C4-2B (cell line): Measurements from ENCODE around the gene SEZ6L.

Experiments used
- CTCF ChIP-seq: fragments of 450-650 bp; conservative IDR thresholded peaks from 2 replicates; pipeline ENCODE4 v1.5.1; 2017; ENCODE audit warnings: mild to moderate bottlenecking
- ZFX ChIP-seq: fragments of 450-650 bp; IDR thresholded peaks from 2 replicates; pipeline ENCODE4 v1.6.1; 2017

- TF ChIP-seq CTCF = no peak
- no peak for TF ChIP-seq ZFX
Observed at GRCh38 chr22:26316732-26317285, 147.5 kb downstream of the SEZ6L start.
